Breast epithelium (tissue), 4 donors: Measurements from ENCODE around the gene THSD4. TPM values are rescaled to one million over a fixed set of nuclear protein-coding genes. Genes with fewer than 3 reads are reported as not detected.
A peak's percentile ranks its signal among the peaks of the same experiment; 100 is the strongest.

ENCODE experiments used
- DNase-seq, 2 donors: peaks; one replicate each; pipeline ENCODE4 v3.0.0-alpha.2; 2019; ENCODE audit warnings: low spot score in 2 of 2
- H3K27ac ChIP-seq, 2 donors: fragments of 200-600 bp; sonication (generic) in 1 of 2; one replicate each; pipeline ENCODE4 v1.5.1; 2016 to 2019; ENCODE audit warnings: mild to moderate bottlenecking in 1 of 2
- H3K27me3 ChIP-seq, 2 donors: fragments of 200-600 bp; sonication (generic) in 1 of 2; one replicate each; pipeline versions ENCODE4 v1.5.1 to v1.6.0; 2017 to 2019; ENCODE audit warnings: control low read depth in 1 of 2, mild to moderate bottlenecking in 1 of 2
- H3K36me3 ChIP-seq: fragments of 200-600 bp; one replicate; pipeline ENCODE4 v1.5.1; 2019
- H3K4me1 ChIP-seq, 2 donors: fragments of 200-600 bp; sonication (generic); one replicate each; pipeline ENCODE4 v1.5.1; 2016 to 2019; ENCODE audit warnings: control low read depth in 1 of 2
- H3K4me3 ChIP-seq, 3 donors: fragments of 200-600 bp; sonication (generic); 1 replicate in 2 of 3; 2 replicates in 1 of 3; pipeline ENCODE4 v1.5.1; 2016 to 2019; ENCODE audit warnings: mild to moderate bottlenecking in 3 of 3, moderate library complexity in 2 of 3
- H3K9me3 ChIP-seq, 2 donors: fragments of 200-600 bp; sonication (generic) in 1 of 2; one replicate each; pipeline ENCODE4 v1.5.1; 2016 to 2019; ENCODE audit warnings: control low read depth in 1 of 2
- CTCF ChIP-seq, 3 donors: fragments of 450-650 bp; IDR thresholded peaks; one replicate each; pipeline ENCODE4 v1.5.1; 2016 to 2017; ENCODE audit warnings: antibody characterized with exemption in 3 of 3, mild to moderate bottlenecking in 3 of 3, moderate library complexity in 3 of 3
- POLR2A ChIP-seq: fragments of 450-650 bp; IDR thresholded peaks from one replicate; pipeline ENCODE4 v1.6.1; 2016; ENCODE audit warnings: antibody characterized with exemption, mild to moderate bottlenecking, moderate library complexity
- POLR2AphosphoS5 ChIP-seq, 3 donors: sonication (generic); formaldehyde crosslinking; IDR thresholded peaks; one replicate each; pipeline ENCODE4 v1.6.1; 2017; ENCODE audit warnings: antibody characterized with exemption in 3 of 3
- intact Hi-C: fragments of 100-400 bp; cut with DNase I; formaldehyde crosslinking; loops from one replicate; pipeline ENCODE4 v1.15.1; 2023; ENCODE audit warnings: low total_unique reads
- total RNA-seq, 3 donors: library from RNA; depleted of rRNA; stranded (reverse); fragments of >200 nt; gene quantifications; one replicate each; pipeline ENCODE4 v1.1.0, GENCODE V29; 2016

THSD4 gene
- total RNA-seq, 3 donors from 2014 or later: 0.64 to 58.7 (median 41.3) TPM

- no peak overlapping the region for H3K27ac ChIP-seq
- H3K4me3 ChIP-seq: no peak overlapping the region
- H3K4me1 ChIP-seq: no peaks in the 10 kb centered on the region
- TF ChIP-seq POLR2A (no peak), POLR2AphosphoS5 (IDR thresholded peaks at IDR 0.05) (no peak), CTCF (IDR thresholded peaks at IDR 0.05) (no peak)
- intact Hi-C loops: no loop called here
- no peak for DNase-seq
- no peaks in the 10 kb centered on the region for H3K27me3 ChIP-seq
- no peaks in the 10 kb centered on the region for H3K36me3 ChIP-seq
- H3K9me3 ChIP-seq: no peaks in the 10 kb centered on the region
Measured at GRCh38 chr15:71776304-71776703, 661.0 kb downstream of the THSD4 start.

- no peaks in the 10 kb centered on the region for H3K4me1 ChIP-seq
- no peaks in the 10 kb centered on the region for H3K36me3 ChIP-seq
- intact Hi-C loops: no loop called here
- no peak for DNase-seq
- H3K27ac ChIP-seq: no peak overlapping the region
- no peak overlapping the region for H3K4me3 ChIP-seq
- no peaks in the 10 kb centered on the region for H3K9me3 ChIP-seq
- TF ChIP-seq POLR2AphosphoS5 (IDR thresholded peaks at IDR 0.05): no peak
- no peak for TF ChIP-seq CTCF (IDR thresholded peaks at IDR 0.05)
- no peak for TF ChIP-seq POLR2A
- no peaks in the 10 kb centered on the region for H3K27me3 ChIP-seq
Measured at GRCh38 chr15:71777216-71777943, 662.1 kb downstream of the THSD4 start.

GRCh38 chr15:71779073-71779797 lies 664.0 kb downstream of the THSD4 start:
- Histone ChIP-seq H3K4me1 (no peaks in the 10 kb centered on the region), H3K4me3 (no peak overlapping the region), H3K9me3 (no peaks in the 10 kb centered on the region), H3K27ac (peak overlapping the region in 1 of 2 donors; percentile 7), H3K27me3 (no peaks in the 10 kb centered on the region), H3K36me3 (no peaks in the 10 kb centered on the region)
- no peak for DNase-seq
- intact Hi-C loops: no loop called here
- TF ChIP-seq POLR2A: no peak
- no peak for TF ChIP-seq POLR2AphosphoS5 (IDR thresholded peaks at IDR 0.05)
- TF ChIP-seq CTCF (IDR thresholded peaks at IDR 0.05): no peak

GRCh38 chr15:71780115-71780976 lies 665.1 kb downstream of the THSD4 start:
- intact Hi-C loops: no loop called here
- DNase-seq: no peak
- H3K27ac ChIP-seq: no peak overlapping the region
- no peak overlapping the region for H3K4me3 ChIP-seq
- no peaks in the 10 kb centered on the region for H3K9me3 ChIP-seq
- TF ChIP-seq CTCF (IDR thresholded peaks at IDR 0.05) (peak; percentile 40 to 57 (median 56)), POLR2AphosphoS5 (IDR thresholded peaks at IDR 0.05) (no peak), POLR2A (no peak)
- H3K4me1 ChIP-seq: no peaks in the 10 kb centered on the region
- H3K36me3 ChIP-seq: no peaks in the 10 kb centered on the region
- no peaks in the 10 kb centered on the region for H3K27me3 ChIP-seq
